ENCODE data around the gene RPH3AL.

Gene RPH3AL

GRCh38 chr17:356671-357434 lies 4.2 kb upstream of the RPH3AL start:
- DNase-seq (ENCODE audit: insufficient read length, low spot score) = no peak
- TF ChIP-seq CTCF (IDR thresholded peaks at IDR 0.05; ENCODE audit: insufficient read depth, missing control alignments) = no peak
- no peak for FAIRE-seq

- no peak for TF ChIP-seq CTCF (IDR thresholded peaks at IDR 0.05; ENCODE audit: insufficient read depth, missing control alignments)
- no peak for FAIRE-seq
- no peak for DNase-seq (ENCODE audit: insufficient read length, low spot score)
Observed at GRCh38 chr17:354651-355556, 2.3 kb upstream of the RPH3AL start.

GRCh38 chr17:353838-354234 lies 1.2 kb upstream of the RPH3AL start:
- DNase-seq (ENCODE audit: insufficient read length, low spot score) (no peak), FAIRE-seq (no peak)

GRCh38 chr17:353213-353837 lies 718 bp upstream of the RPH3AL start:
- FAIRE-seq (no peak), DNase-seq (ENCODE audit: insufficient read length, low spot score) (no peak)
- TF ChIP-seq CTCF (IDR thresholded peaks at IDR 0.05; ENCODE audit: insufficient read depth, missing control alignments) = no peak

More at GRCh38 chr17:353838-354234, 1.2 kb upstream of the RPH3AL start:
- TF ChIP-seq CTCF (IDR thresholded peaks at IDR 0.05; ENCODE audit: insufficient read depth, missing control alignments) = no peak

- FAIRE-seq (no peak), DNase-seq (ENCODE audit: insufficient read length, low spot score) (no peak)
- no peak for TF ChIP-seq CTCF (IDR thresholded peaks at IDR 0.05; ENCODE audit: insufficient read depth, missing control alignments)
Observed at GRCh38 chr17:351875-352420, 659 bp downstream of the RPH3AL start.

GRCh38 chr17:351449-351738 lies 1.2 kb downstream of the RPH3AL start:
- FAIRE-seq = no peak
- no peak for TF ChIP-seq CTCF (IDR thresholded peaks at IDR 0.05; ENCODE audit: insufficient read depth, missing control alignments)
- DNase-seq (ENCODE audit: insufficient read length, low spot score) = no peak
